A673 (cell line): ENCODE data around the gene LMNB1. TPM values are rescaled to one million over a fixed set of nuclear protein-coding genes. Genes with fewer than 3 reads are reported as not detected.

Experiments
- BruUV-seq: library from RNA; stranded (reverse); fragments of 400-500 nt; replicated peaks from 2 replicates; lab custom pipeline; 2021; lab: Mats Ljungman, UMichigan
- CTCF ChIA-PET: fragments of 300-600 bp; sonication (Branson Sonifier 250); formaldehyde crosslinking; loops from one replicate; lab custom pipeline; 2022; ENCODE audit warnings: antibody characterized with exemption; lab: Charles Lee
- POLR2A ChIA-PET: fragments of 300-600 bp; sonication (Branson Sonifier 250); formaldehyde crosslinking; loops from one replicate; lab custom pipeline; 2022; ENCODE audit warnings: antibody characterized with exemption; ENCODE audit not compliant: low non-redundant PET; lab: Charles Lee
- DNase-seq: peaks from one replicate; pipeline ENCODE4 v3.0.0-alpha.2; 2015; ENCODE audit warnings: low spot score
- H3K27ac ChIP-seq: fragments of 200-600 bp; sonication (generic); 2 replicates; pipeline ENCODE4 v1.5.1; 2016; ENCODE audit warnings: mixed run types, low read depth, mild to moderate bottlenecking, mixed read lengths, antibody characterized with exemption, low read length; ENCODE audit not compliant: poor library complexity, severe bottlenecking
- H3K27me3 ChIP-seq: fragments of 200-600 bp; sonication (generic); replicated peaks from 2 replicates; pipeline ENCODE4 v1.6.1; 2017; ENCODE audit warnings: mixed run types, low read depth, mild to moderate bottlenecking, mixed read lengths, antibody characterized with exemption, low read length; ENCODE audit not compliant: insufficient read depth, poor library complexity
- H3K36me3 ChIP-seq: fragments of 200-600 bp; sonication (generic); 2 replicates; pipeline ENCODE4 v1.6.1; 2016; ENCODE audit warnings: mixed run types, mild to moderate bottlenecking, mixed read lengths, antibody characterized with exemption, low read length; ENCODE audit not compliant: insufficient read depth, poor library complexity, severe bottlenecking
- H3K4me1 ChIP-seq: fragments of 200-600 bp; sonication (generic); 2 replicates; pipeline ENCODE4 v1.6.1; 2017; ENCODE audit warnings: mixed run types, mild to moderate bottlenecking, mixed read lengths, antibody characterized with exemption, low read length; ENCODE audit not compliant: insufficient read depth, poor library complexity, severe bottlenecking
- H3K4me3 ChIP-seq: fragments of 200-600 bp; sonication (generic); 2 replicates; pipeline ENCODE4 v1.5.1; 2016; ENCODE audit warnings: low read depth, mixed run types, mild to moderate bottlenecking, mixed read lengths, low read length; ENCODE audit not compliant: poor library complexity, severe bottlenecking
- H3K9me3 ChIP-seq: fragments of 200-600 bp; sonication (generic); 2 replicates; pipeline ENCODE4 v1.6.1; 2016; ENCODE audit warnings: mixed run types, low read depth, mild to moderate bottlenecking, mixed read lengths, antibody characterized with exemption, low read length; ENCODE audit not compliant: poor library complexity, severe bottlenecking
- EZH2 ChIP-seq: fragments of 200-600 bp; sonication (generic); IDR thresholded peaks from 2 replicates; pipeline ENCODE4 v1.6.1; 2017; ENCODE audit warnings: borderline replicate concordance, low read depth, mild to moderate bottlenecking, mixed read lengths, antibody characterized with exemption, low read length; ENCODE audit not compliant: poor library complexity, severe bottlenecking
- intact Hi-C: fragments of 100-400 bp; cut with micrococcal nuclease; formaldehyde crosslinking; loops from one replicate; pipeline ENCODE4 v1.10.0; 2022; ENCODE audit not compliant: unreplicated experiment
- total RNA-seq: library from RNA; stranded (reverse); gene quantifications from 2 replicates; pipeline ENCODE4 v1.2.3, GENCODE V29; 2021
- TF ChIP-seq, protein P1 (sequence below): fragments of 300-800, 200-600 bp; sonication (generic); conservative IDR thresholded peaks from 2 replicates; pipeline ENCODE4 v1.5.1; 2017; ENCODE audit warnings: low read depth, mild to moderate bottlenecking, antibody characterized with exemption, low read length, moderate library complexity, mixed read lengths

LMNB1 gene
- total RNA-seq, 1 experiment from 2014 or later: 267 TPM

DNA sequence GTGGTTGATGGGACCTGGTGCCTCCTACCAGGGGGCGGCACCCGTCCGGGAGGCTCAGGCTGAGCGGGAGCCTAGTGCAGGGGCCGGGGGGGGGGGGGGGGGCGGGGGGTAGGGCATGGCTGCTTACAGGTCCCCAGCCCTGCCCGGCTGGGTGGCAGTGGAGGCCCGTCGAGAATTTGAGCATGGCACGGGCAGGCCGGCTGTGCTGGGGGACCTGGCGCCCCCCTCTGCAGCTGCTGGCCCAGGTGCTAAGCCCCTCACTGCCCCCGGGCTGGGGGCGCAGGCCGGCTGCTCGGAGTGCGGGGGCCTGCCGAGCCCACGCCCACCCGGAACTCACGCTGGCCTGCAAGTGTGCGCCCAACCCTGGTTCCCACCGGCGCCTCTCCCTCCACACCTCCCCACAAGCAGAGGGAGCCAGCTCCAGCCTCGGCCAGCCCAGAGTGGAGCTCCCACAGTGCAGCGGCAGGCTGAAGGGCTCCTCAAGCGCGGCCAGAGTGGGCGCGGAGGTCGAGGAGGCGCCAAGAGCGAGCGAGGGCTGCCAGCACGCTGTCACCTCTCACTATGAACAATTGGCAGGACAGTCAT is 77.7 kb downstream of the LMNB1 start:
- peaks cover 11% of the 10 kb centered on the region for H3K4me1 ChIP-seq
- no peaks in the 10 kb centered on the region for H3K36me3 ChIP-seq
- H3K9me3 ChIP-seq: no peaks in the 10 kb centered on the region
- intact Hi-C loops: no loop called here
- DNase-seq: no peak
- no TSS peak for BruUV-seq
- POLR2A ChIA-PET: interaction anchor here (1.0 kb wide), 1 partner anchor 502 kb away, joined by 4 read pairs; no protein-coding TSS in a partner anchor
- H3K27me3 ChIP-seq: no peaks in the 10 kb centered on the region
- CTCF ChIA-PET: no interaction called here
- no peak for TF ChIP-seq EZH2
- TF ChIP-seq, protein P1, sequence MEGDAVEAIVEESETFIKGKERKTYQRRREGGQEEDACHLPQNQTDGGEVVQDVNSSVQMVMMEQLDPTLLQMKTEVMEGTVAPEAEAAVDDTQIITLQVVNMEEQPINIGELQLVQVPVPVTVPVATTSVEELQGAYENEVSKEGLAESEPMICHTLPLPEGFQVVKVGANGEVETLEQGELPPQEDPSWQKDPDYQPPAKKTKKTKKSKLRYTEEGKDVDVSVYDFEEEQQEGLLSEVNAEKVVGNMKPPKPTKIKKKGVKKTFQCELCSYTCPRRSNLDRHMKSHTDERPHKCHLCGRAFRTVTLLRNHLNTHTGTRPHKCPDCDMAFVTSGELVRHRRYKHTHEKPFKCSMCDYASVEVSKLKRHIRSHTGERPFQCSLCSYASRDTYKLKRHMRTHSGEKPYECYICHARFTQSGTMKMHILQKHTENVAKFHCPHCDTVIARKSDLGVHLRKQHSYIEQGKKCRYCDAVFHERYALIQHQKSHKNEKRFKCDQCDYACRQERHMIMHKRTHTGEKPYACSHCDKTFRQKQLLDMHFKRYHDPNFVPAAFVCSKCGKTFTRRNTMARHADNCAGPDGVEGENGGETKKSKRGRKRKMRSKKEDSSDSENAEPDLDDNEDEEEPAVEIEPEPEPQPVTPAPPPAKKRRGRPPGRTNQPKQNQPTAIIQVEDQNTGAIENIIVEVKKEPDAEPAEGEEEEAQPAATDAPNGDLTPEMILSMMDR: no peak
- no peak overlapping the region for H3K27ac ChIP-seq
- H3K4me3 ChIP-seq: no peak overlapping the region

DNA sequence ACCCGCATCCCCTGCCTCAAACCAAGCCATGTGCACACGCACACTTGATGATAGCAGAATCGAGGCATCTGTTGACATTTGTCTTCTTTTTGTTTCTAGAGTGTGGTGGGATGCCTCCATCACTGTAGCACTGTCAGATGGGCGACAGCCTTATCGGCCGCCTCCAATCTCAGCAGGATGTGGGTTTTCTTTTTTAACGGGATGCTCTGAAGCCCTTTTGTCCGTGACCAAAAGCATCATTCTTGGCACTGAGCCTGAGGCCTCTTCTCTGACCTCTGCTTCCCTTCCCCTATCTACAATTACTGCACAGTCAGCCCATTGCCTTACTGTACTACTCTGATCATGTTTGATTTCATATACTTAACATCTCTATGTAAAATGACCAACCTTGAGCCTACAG is 78.3 kb downstream of the LMNB1 start:
- H3K27ac ChIP-seq: no peak overlapping the region
- intact Hi-C loops: no loop called here
- no peaks in the 10 kb centered on the region for H3K9me3 ChIP-seq
- TF ChIP-seq EZH2: no peak
- TF ChIP-seq, protein P1: no peak
- no peak for DNase-seq
- ChIA-PET POLR2A (interaction anchor here (1.0 kb wide), 1 partner anchor 502 kb away, joined by 4 read pairs; no protein-coding TSS in a partner anchor), CTCF (no interaction called here)
- H3K36me3 ChIP-seq: no peaks in the 10 kb centered on the region
- H3K4me3 ChIP-seq: no peak overlapping the region
- H3K4me1 ChIP-seq: peaks cover 11% of the 10 kb centered on the region
- no peaks in the 10 kb centered on the region for H3K27me3 ChIP-seq
- BruUV-seq: no TSS peak

DNA sequence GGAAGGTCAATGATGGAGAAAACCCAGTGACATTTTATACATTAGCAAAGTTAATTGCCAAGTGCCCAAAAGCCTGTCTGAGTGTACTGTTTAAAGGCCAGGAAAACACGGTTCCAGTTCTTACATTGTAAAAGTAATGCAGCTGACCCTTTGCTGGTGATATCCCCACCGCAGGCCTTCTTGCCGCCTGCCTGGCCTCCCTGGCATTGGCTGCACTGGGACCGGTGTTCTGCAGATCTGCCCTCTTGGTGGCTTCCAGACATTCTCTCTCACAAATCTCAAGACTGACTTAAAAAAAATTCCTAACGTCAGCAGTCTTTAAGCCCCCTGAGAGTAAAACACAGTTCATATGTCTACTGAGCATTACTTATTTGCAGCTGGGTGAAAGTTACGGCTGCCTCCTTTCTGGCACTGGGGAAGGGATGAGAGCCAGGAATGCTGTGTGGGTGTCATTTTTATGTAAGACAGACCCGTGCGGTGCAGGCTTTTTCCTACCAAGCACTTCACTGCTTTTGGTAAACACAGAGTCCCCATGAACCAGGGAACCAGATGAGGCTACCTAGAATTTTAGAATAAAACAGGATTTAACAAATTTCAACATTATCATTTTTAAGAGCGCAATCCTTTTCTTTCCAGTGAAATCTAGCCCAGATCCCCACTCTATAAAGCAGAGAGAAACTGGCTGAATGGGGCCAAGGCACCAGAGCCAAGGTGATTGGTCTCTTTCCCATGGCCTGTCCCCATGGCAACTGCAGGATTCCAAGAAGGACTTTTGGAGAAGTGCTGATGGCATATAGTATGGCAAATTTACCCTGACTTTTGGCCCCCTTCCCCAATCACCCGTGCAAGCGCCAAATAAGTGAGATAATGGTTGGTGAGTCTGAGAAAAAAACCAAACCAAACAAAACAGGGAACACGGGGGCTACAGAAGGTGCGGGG is 80.8 kb downstream of the LMNB1 start:
- CTCF ChIA-PET: interaction anchor here (0.5 kb wide), 1 partner anchor 177 kb away, joined by 4 read pairs; no protein-coding TSS in a partner anchor
- TF ChIP-seq, protein P1: no peak
- no peak for TF ChIP-seq EZH2
- H3K9me3 ChIP-seq: no peaks in the 10 kb centered on the region
- intact Hi-C loops: no loop called here
- no peaks in the 10 kb centered on the region for H3K36me3 ChIP-seq
- POLR2A ChIA-PET: no interaction called here
- no peaks in the 10 kb centered on the region for H3K27me3 ChIP-seq
- peak overlapping the region; percentile 2 for H3K27ac ChIP-seq
- no peak overlapping the region for H3K4me3 ChIP-seq
- peaks cover 11% of the 10 kb centered on the region for H3K4me1 ChIP-seq
- BruUV-seq: no TSS peak
- peak; percentile 67 for DNase-seq
